ENCODE results near the gene RASSF1.

The RASSF1 gene

DNA sequence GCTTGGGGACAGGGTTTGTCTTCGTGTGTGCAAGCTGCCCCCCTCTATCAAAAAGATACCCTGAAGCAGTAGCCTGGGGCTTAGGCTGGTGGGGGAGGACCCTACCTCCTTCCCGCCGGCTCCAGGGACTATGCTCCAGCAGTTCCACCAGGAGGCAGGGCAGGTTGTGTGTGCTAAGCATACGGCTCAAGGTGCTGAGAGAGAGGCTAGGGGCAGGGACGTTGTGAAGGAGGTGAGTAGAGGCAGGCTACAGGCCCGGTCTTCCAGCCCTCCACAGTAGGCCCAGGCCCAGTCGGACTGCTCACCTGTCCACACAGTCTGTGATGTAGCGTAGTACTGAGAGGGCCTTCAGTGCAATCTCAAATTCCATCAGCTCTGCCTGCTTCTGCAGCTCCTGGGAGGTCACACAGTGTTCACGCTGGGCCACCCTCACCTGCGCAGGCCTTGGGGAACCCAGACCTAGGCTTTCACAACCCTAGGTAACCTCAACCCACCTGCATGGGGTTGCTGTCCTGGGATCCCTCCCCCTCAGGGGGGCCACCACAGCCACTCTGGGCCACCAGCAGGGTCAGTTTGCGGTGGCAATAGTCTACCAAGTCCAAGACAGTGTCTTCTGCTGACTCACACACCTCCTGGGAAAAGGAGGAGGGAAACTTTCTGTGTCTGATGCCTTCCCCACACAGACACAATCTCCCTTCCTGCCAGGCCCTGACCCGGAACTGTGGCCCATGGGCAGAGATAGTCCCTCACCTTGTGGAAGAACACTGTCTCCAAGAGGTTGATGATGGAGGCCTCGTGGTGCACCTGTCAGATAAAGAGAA lies 2.4 kb upstream of the RASSF1 start:
- DNase-seq (ENCODE audit: low spot score), result no peak

- no peak for DNase-seq (ENCODE audit: low spot score)
Measured at GRCh38 chr3:50341996-50342650, 1.5 kb upstream of the RASSF1 start.

- DNase-seq (ENCODE audit: low spot score), result no peak
Measured at GRCh38 chr3:50341537-50341936, 901 bp upstream of the RASSF1 start.

GRCh38 chr3:50340147-50340447 lies 539 bp downstream of the RASSF1 start:
- no peak for DNase-seq (ENCODE audit: low spot score)

DNA sequence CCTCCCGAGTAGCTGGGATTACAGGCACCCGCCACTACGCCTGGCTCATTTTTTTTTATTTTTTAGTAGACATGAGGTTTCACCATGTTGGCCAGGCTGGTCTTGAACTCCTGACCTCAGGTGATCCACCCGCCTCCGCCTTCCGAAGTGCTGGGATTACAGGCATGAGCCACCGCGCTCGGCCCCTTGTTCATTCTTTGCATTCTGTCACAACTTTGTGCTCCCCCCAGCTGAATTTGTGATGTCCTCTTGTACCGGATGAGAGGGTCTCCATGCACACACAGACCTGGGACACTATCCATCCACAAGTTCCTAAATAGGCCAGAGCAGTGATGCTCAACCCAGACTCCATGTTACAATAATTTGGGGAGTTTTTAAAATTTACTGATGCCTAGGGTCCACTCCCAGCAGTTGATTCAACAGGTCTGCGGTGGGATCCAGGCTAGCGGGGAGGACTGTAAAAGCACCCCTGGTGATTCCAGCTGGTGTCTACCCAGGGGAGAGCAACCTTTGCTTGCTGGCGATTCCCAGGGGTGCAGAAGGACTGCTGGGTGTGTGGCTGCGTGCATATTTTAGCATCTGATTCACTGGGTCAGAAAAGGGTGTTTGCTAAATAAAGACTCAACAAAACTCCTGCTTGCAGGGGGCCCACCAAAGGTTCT lies 1.0 kb downstream of the RASSF1 start:
- DNase-seq (ENCODE audit: low spot score), result no peak

- DNase-seq (ENCODE audit: low spot score), result no peak
Measured at GRCh38 chr3:50338965-50339364, 1.7 kb downstream of the RASSF1 start.

- peak; percentile 99 for DNase-seq (ENCODE audit: low spot score)
Measured at GRCh38 chr3:50337175-50337861, 3.3 kb downstream of the RASSF1 start.

DNA sequence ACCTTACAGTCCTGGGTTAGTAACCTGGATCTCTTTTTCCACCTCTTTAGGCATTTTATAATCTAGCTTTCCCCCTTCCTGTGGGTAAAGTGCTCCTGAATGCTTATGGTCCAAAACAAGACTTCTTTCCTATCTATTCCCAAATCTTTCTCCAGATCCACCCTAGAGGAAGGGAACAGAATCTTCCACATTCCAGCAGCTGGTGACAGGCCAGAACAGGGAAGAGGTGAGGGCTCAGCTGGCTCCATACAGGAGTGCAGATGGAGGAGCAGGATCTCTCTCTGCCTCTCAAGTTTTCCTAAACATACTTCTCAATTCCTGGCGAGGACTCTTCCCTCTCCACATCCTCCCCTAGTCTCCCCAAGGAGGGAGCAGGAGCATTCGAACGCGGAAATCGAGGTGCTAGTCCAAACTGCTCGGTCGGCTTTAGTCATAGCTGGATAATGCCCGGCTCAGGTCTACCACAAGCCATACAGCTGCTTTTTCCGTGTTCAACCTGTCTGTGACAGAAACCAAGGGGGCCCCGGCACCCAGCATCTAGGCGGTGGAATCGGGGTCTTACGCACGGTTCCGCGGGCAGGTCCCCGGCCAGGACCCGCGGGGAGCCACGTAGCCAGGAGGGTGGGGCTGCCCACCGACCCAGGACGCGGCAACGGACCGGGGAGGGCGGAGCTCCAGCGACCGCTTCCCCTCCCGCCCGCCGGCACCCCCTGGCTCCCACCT lies 4.0 kb downstream of the RASSF1 start:
- DNase-seq (ENCODE audit: low spot score), result peak; percentile 62

GRCh38 chr3:50334339-50335075 lies 6.1 kb downstream of the RASSF1 start:
- DNase-seq (ENCODE audit: low spot score), result no peak

- no peak for DNase-seq (ENCODE audit: low spot score)
Measured at GRCh38 chr3:50333744-50334328, 6.8 kb downstream of the RASSF1 start.

DNA sequence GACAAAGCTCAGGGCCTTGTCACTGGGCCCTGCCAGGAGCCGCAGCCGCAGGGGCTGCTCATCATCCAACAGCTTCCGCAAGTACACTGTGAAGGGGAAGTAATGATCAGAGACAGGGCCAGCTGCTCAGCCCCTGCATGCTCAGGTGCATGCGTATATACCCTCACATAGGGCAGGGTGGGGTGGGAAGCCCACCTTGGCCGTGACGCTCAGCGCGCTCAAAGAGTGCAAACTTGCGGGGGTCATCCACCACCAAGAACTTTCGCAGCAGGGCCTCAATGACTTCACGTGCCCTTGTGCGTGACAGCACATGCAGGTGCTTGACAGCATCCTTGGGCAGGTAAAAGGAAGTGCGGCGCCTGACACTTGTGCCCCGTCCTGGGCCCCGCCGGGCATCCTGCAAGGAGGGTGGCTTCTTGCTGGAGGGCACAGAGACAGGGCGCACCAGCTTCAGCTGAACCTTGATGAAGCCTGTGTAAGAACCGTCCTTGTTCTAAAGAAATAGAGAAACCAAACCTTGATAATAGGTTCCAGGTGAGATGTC lies 9.2 kb downstream of the RASSF1 start:
- DNase-seq (ENCODE audit: low spot score), result no peak

GRCh38 chr3:50330330-50330729 lies 10.3 kb downstream of the RASSF1 start:
- DNase-seq (ENCODE audit: low spot score), result no peak

DNA sequence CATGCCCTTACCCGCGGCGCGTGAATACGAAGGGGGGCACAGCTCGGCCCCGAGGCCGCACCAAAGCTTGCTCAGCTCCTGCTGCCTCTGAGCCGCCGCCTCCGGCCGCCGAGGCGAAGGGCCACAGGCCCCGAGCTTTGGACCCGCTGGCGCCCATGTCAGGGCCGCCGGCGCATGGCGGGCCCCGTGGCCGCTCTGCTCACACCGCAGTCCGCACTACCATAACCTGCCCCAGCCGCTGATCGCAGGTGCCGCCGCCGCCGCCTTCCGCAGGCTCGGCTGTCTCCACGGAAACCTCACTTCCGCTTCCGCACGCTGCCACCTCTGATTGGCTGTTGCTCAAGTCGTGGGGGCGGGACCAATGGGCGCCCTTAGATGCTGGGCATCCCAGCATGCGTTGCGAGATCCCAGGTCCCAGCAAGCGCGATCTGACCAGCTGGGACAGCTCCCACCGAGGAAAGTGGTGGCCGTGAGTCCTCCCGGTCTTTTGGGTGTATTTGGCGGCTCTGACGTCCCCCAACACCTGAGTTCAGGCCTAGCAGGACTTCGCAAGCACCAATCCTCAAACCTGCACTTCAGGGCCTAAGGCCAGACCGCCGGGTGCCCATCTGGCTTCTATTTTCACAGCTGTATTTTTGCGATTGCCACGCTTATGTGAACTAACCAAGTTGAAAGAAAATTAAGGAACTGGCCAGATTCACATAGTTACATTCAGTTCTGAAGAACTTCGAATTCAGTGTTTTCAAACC lies 12.5 kb downstream of the RASSF1 start, which contains the start of gene TUSC2:
Gene TUSC2, minus strand, starts transcription at position 281 of the 749 bp plus-strand sequence. Its CDS starts 124 bp downstream, at position 157.
- DNase-seq (ENCODE audit: low spot score), result peak; percentile 97

- DNase-seq (ENCODE audit: low spot score), result no peak
Measured at GRCh38 chr3:50327129-50327528, 13.5 kb downstream of the RASSF1 start.

- DNase-seq (ENCODE audit: low spot score), result no peak
Measured at GRCh38 chr3:50326182-50326541, 14.5 kb downstream of the RASSF1 start.

- no peak for DNase-seq (ENCODE audit: low spot score)
Measured at GRCh38 chr3:50325497-50326181, 15.0 kb downstream of the RASSF1 start.

- no peak for DNase-seq (ENCODE audit: low spot score)
Measured at GRCh38 chr3:50325113-50325480, 15.5 kb downstream of the RASSF1 start.

DNA sequence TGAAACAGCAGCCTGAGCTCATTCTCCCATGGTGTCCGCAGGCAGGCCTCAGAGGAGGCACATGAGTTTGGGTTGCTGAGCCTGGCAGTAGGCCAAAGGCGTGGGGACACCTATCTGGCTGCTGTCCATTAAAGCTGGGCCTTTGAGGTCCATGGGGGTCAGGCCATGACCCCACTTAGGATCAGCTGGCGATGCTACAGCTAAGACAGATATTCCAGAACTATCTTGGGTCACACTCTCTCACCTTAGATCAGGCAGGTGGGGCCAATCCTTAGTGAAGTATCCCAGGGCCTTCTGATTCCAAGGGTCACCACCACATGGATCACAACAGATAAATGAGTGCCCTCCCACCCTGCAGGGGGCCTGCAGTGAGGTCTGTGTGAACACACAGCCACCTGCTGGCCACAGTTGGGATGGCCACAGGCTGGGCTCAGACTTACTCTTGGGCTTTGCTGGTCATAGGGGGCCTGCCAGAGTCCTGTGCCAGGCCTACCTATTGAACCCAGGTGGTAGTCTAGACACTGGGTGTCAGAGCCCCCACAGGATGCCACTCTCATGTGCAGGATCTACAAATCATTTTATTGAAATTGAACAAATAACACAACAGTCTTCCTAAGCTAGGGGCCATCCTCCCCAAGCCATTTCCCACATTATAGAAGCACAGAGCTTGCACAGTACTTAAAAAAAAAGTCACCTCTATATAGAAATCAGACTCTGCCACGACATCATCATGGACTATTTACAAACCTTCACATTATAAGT lies 16.1 kb downstream of the RASSF1 start:
- DNase-seq (ENCODE audit: low spot score), result peak; percentile 73

Data from RKO (cell line).